T47D (cell line): ENCODE results near the gene PWWP2B.

Source experiments
- DNase-seq, 2 experiments: peaks; one replicate each; pipeline versions ENCODE4 v3.0.0 to v3.0.0-alpha.2; 2011 to 2012; ENCODE audit warnings: low read depth in 1 of 2, low spot score in 1 of 2
- JUND ChIP-seq: IDR thresholded peaks from 2 replicates; pipeline ENCODE4 v1.6.1; 2012; ENCODE audit warnings: low read depth
- in situ Hi-C: cut with HindIII; loops from 2 replicates; pipeline ENCODE4 v1.10.0; 2016; ENCODE audit warnings: low sequenced_read_pairs, low pct_unique_long_range_greater_than_20kb

The PWWP2B gene

DNA sequence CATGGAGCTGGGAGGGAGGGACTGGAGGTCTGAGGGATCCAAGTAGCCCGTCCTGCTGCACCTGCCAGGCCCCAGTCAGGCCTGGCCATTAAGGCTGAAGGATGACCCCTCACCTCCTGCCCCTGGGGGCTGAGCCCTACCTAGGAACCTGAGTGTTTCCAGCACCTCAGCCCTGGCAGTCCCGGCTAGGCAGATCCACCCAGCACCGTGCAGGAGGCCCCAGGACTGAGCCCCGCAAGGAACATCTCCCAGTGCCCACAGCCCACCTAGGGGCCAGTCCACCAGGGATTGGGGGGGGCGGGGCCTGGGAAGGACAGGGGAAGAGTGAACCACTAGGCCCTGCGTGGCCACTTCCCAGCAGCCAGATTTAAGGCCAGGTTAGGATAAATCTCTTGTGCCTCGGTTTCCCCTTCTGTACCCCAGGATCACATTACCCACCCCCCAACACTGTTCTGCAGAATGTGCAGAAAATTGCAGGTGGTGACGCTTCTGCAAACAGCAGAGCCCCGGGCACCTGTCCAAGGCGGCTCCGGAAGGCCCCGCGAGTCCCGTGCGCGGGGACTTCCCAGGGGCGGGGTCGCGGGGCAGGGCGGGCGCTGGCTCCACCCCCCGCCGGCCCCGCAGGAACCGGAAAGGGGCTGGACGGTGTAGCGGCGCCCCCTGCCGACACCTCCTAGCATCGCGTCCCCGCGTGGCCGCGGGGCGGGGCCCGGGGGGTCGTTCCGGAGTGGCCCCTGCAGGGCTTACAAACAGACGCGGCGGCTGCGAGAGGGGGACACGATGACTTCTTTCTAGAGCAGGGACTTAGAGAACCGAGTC is 55.9 kb downstream of the PWWP2B start:
- in situ Hi-C loops: no loop called here
- peak; percentile 71 to 74 for DNase-seq
- no peak for TF ChIP-seq JUND

GRCh38 chr10:132453470-132453861 is 56.5 kb downstream of the PWWP2B start:
- in situ Hi-C loops: no loop called here
- TF ChIP-seq JUND: no peak
- no peak for DNase-seq

DNA sequence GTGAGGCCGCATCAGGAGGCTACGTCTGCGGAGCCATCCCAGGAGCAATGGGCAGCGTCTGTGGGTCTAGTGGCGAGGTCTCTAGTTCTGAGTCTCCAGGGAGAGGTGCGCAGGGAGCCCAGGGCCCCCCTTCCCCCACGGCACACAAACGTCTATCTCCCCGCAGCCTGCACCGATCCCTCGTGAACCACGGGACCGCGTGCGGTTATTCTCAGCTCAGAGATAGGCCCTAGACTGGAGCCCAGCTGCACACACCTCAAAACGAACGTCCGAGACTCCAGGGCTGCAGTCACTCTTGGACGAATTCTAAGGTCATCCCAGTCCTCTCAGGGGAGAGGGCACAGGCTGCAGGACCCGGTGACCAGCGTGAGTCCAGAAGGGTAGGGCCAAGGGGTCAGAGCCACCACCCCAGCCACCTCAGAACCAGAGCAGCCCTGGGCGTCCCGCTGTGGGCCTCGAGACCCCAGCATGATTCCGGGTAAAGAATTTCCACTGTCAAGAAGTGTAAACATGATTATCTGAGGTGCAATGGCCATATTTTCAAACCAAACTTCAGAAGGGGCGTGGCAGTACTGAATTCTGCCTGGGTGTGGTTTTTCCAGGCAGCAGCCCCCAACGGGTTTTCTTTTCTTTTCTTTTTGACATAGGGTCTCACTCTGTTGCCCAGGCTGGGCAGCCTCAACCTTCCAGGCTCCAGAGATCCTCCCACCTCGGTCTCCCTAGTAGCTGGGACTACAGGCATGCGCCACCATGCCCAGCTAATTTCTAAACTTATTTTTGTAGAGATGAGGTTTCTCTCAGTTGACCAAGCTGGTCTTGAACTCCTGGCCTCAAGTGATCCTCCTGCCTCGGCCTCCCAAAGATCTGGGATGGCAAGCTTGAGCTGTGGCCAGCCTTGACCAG is 57.5 kb downstream of the PWWP2B start:
- in situ Hi-C loops: no loop called here
- TF ChIP-seq JUND: no peak
- DNase-seq: no peak

- no peak for TF ChIP-seq JUND
- in situ Hi-C loops: no loop called here
- DNase-seq: no peak
Observed at GRCh38 chr10:132455441-132455971, 58.5 kb downstream of the PWWP2B start.

DNA sequence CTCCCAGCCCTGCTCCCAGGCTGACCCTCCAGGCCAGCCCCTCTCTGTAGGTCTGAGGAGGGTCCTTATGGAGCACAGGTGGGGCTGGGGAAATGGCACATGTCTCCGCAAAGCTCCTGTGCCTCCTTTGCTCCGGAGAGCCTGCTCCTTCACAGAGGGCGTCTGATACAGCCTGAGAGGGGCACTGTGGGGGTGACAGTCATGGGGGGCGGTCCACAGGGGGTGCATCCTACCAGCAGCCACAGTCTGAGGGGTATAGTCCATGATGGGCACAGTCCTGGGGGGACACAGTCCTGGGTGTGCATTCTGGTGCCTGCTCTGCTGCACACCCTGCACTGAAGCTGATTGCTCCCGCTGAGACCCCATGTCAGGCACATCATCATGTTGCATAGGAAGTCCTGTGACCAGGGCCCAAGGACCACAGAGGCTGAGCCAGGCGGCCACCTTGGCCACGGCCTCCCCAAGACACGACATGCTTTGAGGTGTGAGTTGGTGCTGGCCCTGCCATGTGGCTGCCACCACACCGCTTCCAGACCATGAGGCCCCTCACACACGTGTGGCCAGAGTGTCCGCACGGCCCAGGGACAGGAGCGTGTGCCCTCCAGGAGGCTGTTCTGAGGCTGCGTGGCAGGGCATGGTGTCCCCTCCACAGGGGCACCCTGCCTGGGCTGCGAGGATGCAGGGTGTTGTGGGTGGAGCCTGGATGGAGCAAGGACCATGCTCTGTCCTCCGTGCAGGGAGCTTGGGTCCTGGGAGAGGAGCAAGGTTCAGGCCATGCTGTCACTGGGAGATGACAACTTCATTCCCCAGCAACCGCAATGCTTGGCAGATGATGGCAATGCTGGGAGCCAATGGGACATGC is 59.2 kb downstream of the PWWP2B start:
- no peak for TF ChIP-seq JUND
- no peak for DNase-seq
- in situ Hi-C loops: no loop called here

GRCh38 chr10:132456881-132457280 is 59.9 kb downstream of the PWWP2B start:
- DNase-seq: no peak
- in situ Hi-C loops: no loop called here
- no peak for TF ChIP-seq JUND

GRCh38 chr10:132457328-132458070 is 60.5 kb downstream of the PWWP2B start:
- peak in 1 of 2 experiments; percentile 57 for DNase-seq
- no peak for TF ChIP-seq JUND
- in situ Hi-C loops: no loop called here

DNA sequence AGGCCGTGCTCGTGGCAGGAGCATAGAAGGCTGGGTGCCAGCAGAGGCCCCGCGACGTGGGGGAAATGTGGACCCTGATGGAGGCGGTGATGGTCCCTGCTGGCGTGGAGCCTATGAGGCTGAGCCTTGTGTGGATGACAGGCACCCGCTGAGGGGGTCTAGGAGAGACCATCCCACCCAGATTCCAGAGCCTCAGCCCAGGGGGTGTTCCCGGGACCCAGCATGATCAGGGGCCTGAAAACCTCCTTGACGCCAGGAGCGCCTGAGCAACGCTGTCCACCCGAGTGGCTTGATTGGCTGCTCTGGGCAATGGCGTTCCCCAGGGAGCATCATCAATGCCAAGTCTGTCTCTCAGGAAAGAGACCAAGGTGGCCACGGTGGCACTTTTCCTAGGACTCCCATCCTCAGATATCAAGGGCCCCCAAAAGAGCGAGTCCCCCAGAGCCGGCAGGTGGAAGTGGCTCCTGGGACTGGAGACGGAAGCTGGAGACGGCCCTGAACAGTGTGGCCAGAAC is 61.1 kb downstream of the PWWP2B start:
- in situ Hi-C loops: no loop called here

DNA sequence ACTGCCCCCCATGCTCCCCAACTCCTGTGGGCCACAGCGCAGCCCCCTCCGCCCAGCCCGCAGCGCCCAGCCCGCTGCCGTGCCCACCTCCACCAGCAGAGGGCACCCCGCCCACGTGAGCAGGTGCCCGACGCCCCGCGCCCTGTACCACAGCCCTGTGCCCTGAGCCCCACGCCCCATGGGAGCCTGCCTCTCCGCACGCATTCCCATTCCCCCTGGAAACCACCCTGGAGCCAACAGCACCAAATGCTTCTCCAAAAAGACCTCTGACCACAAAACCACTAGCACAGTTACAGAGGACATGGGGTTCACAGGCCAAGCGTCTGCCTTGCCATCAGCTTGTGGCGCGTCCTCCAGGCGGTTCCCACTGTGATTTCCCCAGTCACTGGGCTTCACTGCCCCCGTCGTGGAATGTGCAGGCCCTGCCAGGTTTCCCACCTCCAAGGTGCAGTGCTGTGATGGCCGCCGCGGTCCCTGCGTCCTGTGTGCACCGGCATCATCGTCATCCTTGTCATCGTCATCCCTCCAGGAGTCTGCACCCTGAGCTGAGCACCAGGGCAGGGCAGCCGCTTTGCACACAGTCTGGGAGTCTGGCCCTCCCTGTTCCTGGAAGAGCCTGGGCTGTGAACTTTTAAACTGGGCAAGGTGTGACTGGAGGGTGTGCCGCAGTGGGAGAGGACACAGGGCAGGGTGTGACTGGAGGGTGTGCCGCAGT is 61.7 kb downstream of the PWWP2B start:
- no peak for TF ChIP-seq JUND
- in situ Hi-C loops: no loop called here
- DNase-seq: peak in 1 of 2 experiments; percentile 65

More for the DNA sequence above, 61.1 kb downstream of the PWWP2B start:
- no peak for DNase-seq
- no peak for TF ChIP-seq JUND

GRCh38 chr10:132459301-132460003 is 62.5 kb downstream of the PWWP2B start:
- TF ChIP-seq JUND: no peak
- in situ Hi-C loops: no loop called here
- DNase-seq: no peak
